HG03025 (cell line): Measurements from ENCODE around the gene TAS1R2.

ENCODE experiments used
- ATAC-seq: cut with Tn5 transposase; IDR thresholded peaks from one replicate; pipeline ENCODE4 v1.9.1; 2021; ENCODE audit warnings: mild to moderate bottlenecking, moderate library complexity; ENCODE audit not compliant: unreplicated experiment, low FRiP score

TAS1R2 gene

GRCh38 chr1:18805150-18805879 is 54.1 kb downstream of the TAS1R2 start:
- ATAC-seq, result no peak

GRCh38 chr1:18803851-18804250 is 55.6 kb downstream of the TAS1R2 start:
- ATAC-seq, result no peak

- no peak for ATAC-seq
Measured at GRCh38 chr1:18803151-18803791, 56.2 kb downstream of the TAS1R2 start.

GRCh38 chr1:18802231-18802630 is 57.2 kb downstream of the TAS1R2 start:
- no peak for ATAC-seq

GRCh38 chr1:18800258-18800657 is 59.2 kb downstream of the TAS1R2 start:
- ATAC-seq, result no peak

- ATAC-seq, result no peak
Measured at GRCh38 chr1:18799454-18799853, 60.0 kb downstream of the TAS1R2 start.

GRCh38 chr1:18798946-18799345 is 60.5 kb downstream of the TAS1R2 start:
- no peak for ATAC-seq

GRCh38 chr1:18798533-18798932 is 60.9 kb downstream of the TAS1R2 start:
- ATAC-seq, result no peak

GRCh38 chr1:18796950-18797349 is 62.5 kb downstream of the TAS1R2 start:
- ATAC-seq, result no peak

GRCh38 chr1:18795002-18795689 is 64.3 kb downstream of the TAS1R2 start:
- no peak for ATAC-seq

GRCh38 chr1:18794561-18794960 is 64.9 kb downstream of the TAS1R2 start:
- ATAC-seq, result no peak

- ATAC-seq, result no peak
Measured at GRCh38 chr1:18794051-18794450, 65.4 kb downstream of the TAS1R2 start.

GRCh38 chr1:18793164-18793563 is 66.3 kb downstream of the TAS1R2 start:
- ATAC-seq, result no peak

GRCh38 chr1:18792747-18793146 is 66.7 kb downstream of the TAS1R2 start:
- ATAC-seq, result no peak
